Glomerular visceral epithelial cell (primary cell): Measurements from ENCODE around the gene CGB3.
"Not testable (repeated sequence)": the region's sequence is repeated elsewhere in the genome, so short reads cannot be mapped to it uniquely, and the experiment has no call there.

Experiments used
- DNase-seq: peaks from one replicate; pipeline ENCODE4 v3.0.0-alpha.2; 2016; ENCODE audit errors: extremely low spot score

Gene CGB3

GRCh38 chr19:49024233-49024632 lies at the start of gene CGB3:
CGB3 (minus strand) TSS chr19:49024333; CDS start chr19:49023971, 362 bp downstream.
- DNase-seq: not testable (repeated sequence)

GRCh38 chr19:49071860-49072547 lies 47.9 kb upstream of the CGB3 start:
- no peak for DNase-seq

GRCh38 chr19:49070416-49070815 lies 46.3 kb upstream of the CGB3 start:
- DNase-seq: no peak

GRCh38 chr19:49069026-49069425 lies 44.9 kb upstream of the CGB3 start:
- DNase-seq: no peak

- no peak for DNase-seq
These were observed 43.4 kb upstream of the CGB3 start for GRCh38 chr19:49067554-49067953.

- DNase-seq: no peak
These were observed 41.9 kb upstream of the CGB3 start for GRCh38 chr19:49065905-49066512.

- DNase-seq: no peak
These were observed 40.9 kb upstream of the CGB3 start, which contains the start of gene NTF4 for GRCh38 chr19:49064768-49065611. NTF4 (minus strand) TSS chr19:49064818; CDS start chr19:49061997, 2,821 bp downstream.

- no peak for DNase-seq
These were observed 40.0 kb upstream of the CGB3 start for GRCh38 chr19:49064029-49064629.

GRCh38 chr19:49061445-49061844 lies 37.3 kb upstream of the CGB3 start:
- DNase-seq: no peak

GRCh38 chr19:49061000-49061399 lies 36.9 kb upstream of the CGB3 start:
- DNase-seq: no peak

GRCh38 chr19:49059053-49059452 lies 34.9 kb upstream of the CGB3 start:
- no peak for DNase-seq

- DNase-seq: peak; percentile 50
These were observed 34.4 kb upstream of the CGB3 start for GRCh38 chr19:49058562-49058961.

GRCh38 chr19:49057636-49058234 lies 33.6 kb upstream of the CGB3 start, which contains the start of gene CGB7:
CGB7 (minus strand) TSS chr19:49057749; CDS start chr19:49055375, 2,374 bp downstream.
- peak; percentile 82 for DNase-seq

GRCh38 chr19:49056902-49057596 lies 32.9 kb upstream of the CGB3 start:
- DNase-seq: not testable (repeated sequence)

- peak; percentile 79 for DNase-seq
These were observed 32.2 kb upstream of the CGB3 start for GRCh38 chr19:49056101-49056901.

- peak; percentile 75 for DNase-seq
These were observed 26.4 kb upstream of the CGB3 start for GRCh38 chr19:49050376-49051033.

- not testable (repeated sequence) for DNase-seq
These were observed 25.7 kb upstream of the CGB3 start for GRCh38 chr19:49049834-49050233.

- DNase-seq: not testable (repeated sequence)
These were observed 24.9 kb upstream of the CGB3 start, which contains the start of gene CGB8 for GRCh38 chr19:49049011-49049410. CGB8 (minus strand) TSS chr19:49049111; CDS start chr19:49048739, 372 bp downstream.

- DNase-seq: not testable (repeated sequence)
These were observed 19.4 kb upstream of the CGB3 start, which contains the start of gene CGB5 for GRCh38 chr19:49043548-49043947. CGB5 (plus strand) TSS chr19:49043848; CDS start chr19:49044210, 362 bp downstream.
